Large intestine (tissue), 3 donors: ENCODE results near the gene GCHFR. TPM values are rescaled to one million over a fixed set of nuclear protein-coding genes. Genes with fewer than 3 reads are reported as not detected.

Experiments
- DNase-seq, 2 donors: peaks; one replicate each; pipeline versions ENCODE4 v3.0.0 to v3.0.0-alpha.2; 2013
- H3K27ac ChIP-seq: one replicate; pipeline ENCODE4 v1.5.1; 2013; ENCODE audit warnings: low read length
- H3K27me3 ChIP-seq: 2 replicates; pipeline ENCODE4 v1.6.1; 2013; ENCODE audit warnings: low read length; ENCODE audit not compliant: control insufficient read depth, insufficient read depth
- H3K36me3 ChIP-seq: 2 replicates; pipeline ENCODE4 v1.6.1; 2013; ENCODE audit warnings: low read length; ENCODE audit not compliant: control insufficient read depth, insufficient read depth
- H3K4me1 ChIP-seq: one replicate; pipeline ENCODE4 v1.6.1; 2013; ENCODE audit warnings: low read length; ENCODE audit not compliant: control insufficient read depth, insufficient read depth
- H3K4me3 ChIP-seq: one replicate; pipeline ENCODE4 v1.5.1; 2013; ENCODE audit warnings: low read length
- H3K9me3 ChIP-seq: one replicate; pipeline ENCODE4 v1.6.1; 2013; ENCODE audit warnings: mild to moderate bottlenecking, low read depth, low read length, moderate library complexity; ENCODE audit not compliant: control insufficient read depth
- WGBS: methylation state at CpG from one replicate; pipeline ENCODE4 v1.1.5; 2013; ENCODE audit warnings: low lambda C conversion rate; ENCODE audit not compliant: insufficient coverage; 5-methylcytosine and 5-hydroxymethylcytosine counted together
- polyA plus RNA-seq: library from polyadenylated mRNA; unstranded; fragments of 120-200 nt; gene quantifications from one replicate; pipeline ENCODE4 v1.2.1, GENCODE V29; 2013

Gene GCHFR
- polyA plus RNA-seq, 1 donor, result 182 TPM

- Histone ChIP-seq H3K4me3 (no peak overlapping the region), H3K27ac (no peak overlapping the region), H3K4me1 (peaks cover 21% of the 10 kb centered on the region), H3K9me3 (no peaks in the 10 kb centered on the region), H3K27me3 (no peaks in the 10 kb centered on the region), H3K36me3 (peaks cover 9% of the 10 kb centered on the region)
- 94% methylated on average over 2 of the region's 3 CpGs for WGBS
- DNase-seq, result no peak
Observed at GRCh38 chr15:40790718-40791117, 26.9 kb downstream of the GCHFR start.

GRCh38 chr15:40792394-40792793 lies 28.5 kb downstream of the GCHFR start:
- H3K4me1 ChIP-seq, result peaks cover 13% of the 10 kb centered on the region

GRCh38 chr15:40793216-40793989 lies 29.5 kb downstream of the GCHFR start:
- H3K4me3 ChIP-seq, result no peak overlapping the region
- peaks cover 9% of the 10 kb centered on the region for H3K36me3 ChIP-seq
- peaks cover 5% of the 10 kb centered on the region for H3K4me1 ChIP-seq
- DNase-seq, result peak; percentile 80 to 91
- 67% methylated on average over 1 of the region's 9 CpGs for WGBS
- no peaks in the 10 kb centered on the region for H3K27me3 ChIP-seq
- H3K27ac ChIP-seq, result peak overlapping the region; percentile 65
- no peaks in the 10 kb centered on the region for H3K9me3 ChIP-seq

More at GRCh38 chr15:40792394-40792793, 28.5 kb downstream of the GCHFR start:
- DNase-seq, result no peak
- Histone ChIP-seq H3K27me3 (no peaks in the 10 kb centered on the region), H3K27ac (no peak overlapping the region), H3K36me3 (peaks cover 9% of the 10 kb centered on the region), H3K4me3 (no peak overlapping the region), H3K9me3 (no peaks in the 10 kb centered on the region)
- WGBS, result no CpG with 5 or more reads among the region's 3 CpGs

- WGBS, result no CpG with 5 or more reads among the region's 2 CpGs
- no peak overlapping the region for H3K27ac ChIP-seq
- H3K36me3 ChIP-seq, result peaks cover 18% of the 10 kb centered on the region
- H3K27me3 ChIP-seq, result no peaks in the 10 kb centered on the region
- no peaks in the 10 kb centered on the region for H3K9me3 ChIP-seq
- no peak for DNase-seq
- peaks cover 5% of the 10 kb centered on the region for H3K4me1 ChIP-seq
- H3K4me3 ChIP-seq, result no peak overlapping the region
Observed at GRCh38 chr15:40796041-40796440, 32.2 kb downstream of the GCHFR start.

GRCh38 chr15:40796512-40796911 lies 32.6 kb downstream of the GCHFR start:
- peaks cover 5% of the 10 kb centered on the region for H3K4me1 ChIP-seq
- peaks cover 19% of the 10 kb centered on the region for H3K36me3 ChIP-seq
- no peaks in the 10 kb centered on the region for H3K9me3 ChIP-seq
- 100% methylated on average over 1 of the region's 5 CpGs for WGBS
- H3K27me3 ChIP-seq, result no peaks in the 10 kb centered on the region
- H3K27ac ChIP-seq, result no peak overlapping the region
- DNase-seq, result no peak
- no peak overlapping the region for H3K4me3 ChIP-seq

- no peak for DNase-seq
- H3K27ac ChIP-seq, result no peak overlapping the region
- 92% methylated on average over 2 of the region's 3 CpGs for WGBS
Observed at GRCh38 chr15:40799523-40799922, 35.7 kb downstream of the GCHFR start.

GRCh38 chr15:40803076-40803475 lies 39.2 kb downstream of the GCHFR start:
- Histone ChIP-seq H3K27me3 (no peaks in the 10 kb centered on the region), H3K9me3 (no peaks in the 10 kb centered on the region), H3K4me3 (no peak overlapping the region), H3K27ac (no peak overlapping the region), H3K36me3 (peaks cover 15% of the 10 kb centered on the region), H3K4me1 (peaks cover 7% of the 10 kb centered on the region)
- DNase-seq, result no peak
- WGBS, result no CpG with 5 or more reads among the region's 2 CpGs

More at GRCh38 chr15:40799523-40799922, 35.7 kb downstream of the GCHFR start:
- Histone ChIP-seq H3K9me3 (no peaks in the 10 kb centered on the region), H3K36me3 (peaks cover 15% of the 10 kb centered on the region), H3K27me3 (no peaks in the 10 kb centered on the region), H3K4me1 (no peaks in the 10 kb centered on the region), H3K4me3 (no peak overlapping the region)

GRCh38 chr15:40803688-40804087 lies 39.8 kb downstream of the GCHFR start:
- Histone ChIP-seq H3K27me3 (no peaks in the 10 kb centered on the region), H3K9me3 (no peaks in the 10 kb centered on the region), H3K27ac (no peak overlapping the region), H3K4me1 (peaks cover 10% of the 10 kb centered on the region), H3K4me3 (no peak overlapping the region), H3K36me3 (peaks cover 15% of the 10 kb centered on the region)
- whole genome bisulfite sequencing, result no CpG with 5 or more reads among the region's 1 CpG
- DNase-seq, result no peak

- no peaks in the 10 kb centered on the region for H3K9me3 ChIP-seq
- H3K4me3 ChIP-seq, result peak overlapping the region; percentile 76
- H3K36me3 ChIP-seq, result peaks cover 24% of the 10 kb centered on the region
- DNase-seq, result no peak
- H3K27ac ChIP-seq, result peak overlapping the region; percentile 89
- H3K27me3 ChIP-seq, result no peaks in the 10 kb centered on the region
- no CpG with 5 or more reads among the region's 2 CpGs for WGBS
- H3K4me1 ChIP-seq, result peaks cover 10% of the 10 kb centered on the region
Observed at GRCh38 chr15:40806672-40807027, 42.8 kb downstream of the GCHFR start.

GRCh38 chr15:40807028-40807887 lies 43.4 kb downstream of the GCHFR start, which contains the start of the genes DNAJC17 and ZFYVE19:
TSS of gene DNAJC17 (minus strand) at chr15:40807473. CDS start at chr15:40807446, 27 bp downstream.
TSS of gene ZFYVE19 (plus strand) at chr15:40807089. CDS start at chr15:40807590, 501 bp downstream.
- no CpG with 5 or more reads among the region's 64 CpGs for WGBS
- peak; percentile 97 to 99 for DNase-seq
- Histone ChIP-seq H3K4me3 (peak within 1 kb of the TSS; percentile 76), H3K4me1 (peaks cover 10% of the 10 kb centered on the region), H3K27ac (peak within 1 kb of the TSS; percentile 89), H3K9me3 (no peaks in the 10 kb centered on the region), H3K27me3 (no peaks in the 10 kb centered on the region), H3K36me3 (peaks cover 26% of the 10 kb centered on the region)
